BE2C (cell line): Measurements from ENCODE around the gene CDH4.

Experiments
- DNase-seq: peaks from one replicate; pipeline ENCODE4 v3.0.0-alpha.2; 2020
- H3K27me3 ChIP-seq: fragments of 250-450 bp; sonication (Bioruptor Pico); 2 replicates; pipeline ENCODE4 v1.5.1; 2020; ENCODE audit warnings: mild to moderate bottlenecking
- H3K36me3 ChIP-seq: fragments of 250-450 bp; sonication (Bioruptor Pico); 2 replicates; pipeline ENCODE4 v1.5.1; 2020; ENCODE audit warnings: mild to moderate bottlenecking
- H3K4me1 ChIP-seq: fragments of 250-450 bp; sonication (Bioruptor Pico); 2 replicates; pipeline ENCODE4 v1.5.1; 2020
- H3K4me3 ChIP-seq: 2 replicates; pipeline ENCODE4 v1.5.1; 2011; ENCODE audit warnings: low read depth, low read length
- H3K9me3 ChIP-seq: fragments of 250-450 bp; sonication (Bioruptor Pico); 2 replicates; pipeline ENCODE4 v1.5.1; 2020
- CTCF ChIP-seq: IDR thresholded peaks from 2 replicates; pipeline ENCODE4 v1.5.1; 2012; ENCODE audit warnings: mild to moderate bottlenecking, low read depth, low read length

Gene CDH4

GRCh38 chr20:61647702-61648101, 395.6 kb downstream of the CDH4 start:
- no peaks in the 10 kb centered on the region for H3K4me1 ChIP-seq
- no peaks in the 10 kb centered on the region for H3K36me3 ChIP-seq
- H3K4me3 ChIP-seq = no peak overlapping the region
- H3K27me3 ChIP-seq = no peaks in the 10 kb centered on the region
- no peak for DNase-seq
- TF ChIP-seq CTCF = no peak
- no peaks in the 10 kb centered on the region for H3K9me3 ChIP-seq

GRCh38 chr20:61649105-61649859, 397.2 kb downstream of the CDH4 start:
- Histone ChIP-seq H3K4me1 (no peaks in the 10 kb centered on the region), H3K9me3 (no peaks in the 10 kb centered on the region), H3K4me3 (no peak overlapping the region), H3K36me3 (no peaks in the 10 kb centered on the region), H3K27me3 (no peaks in the 10 kb centered on the region)
- TF ChIP-seq CTCF = no peak
- no peak for DNase-seq

- H3K9me3 ChIP-seq = no peaks in the 10 kb centered on the region
- no peak overlapping the region for H3K4me3 ChIP-seq
- H3K36me3 ChIP-seq = no peaks in the 10 kb centered on the region
- no peaks in the 10 kb centered on the region for H3K4me1 ChIP-seq
- DNase-seq = no peak
- TF ChIP-seq CTCF = no peak
- H3K27me3 ChIP-seq = no peaks in the 10 kb centered on the region
Measured at GRCh38 chr20:61649860-61650162, 397.8 kb downstream of the CDH4 start.

- no peaks in the 10 kb centered on the region for H3K27me3 ChIP-seq
- TF ChIP-seq CTCF = no peak
- H3K9me3 ChIP-seq = no peaks in the 10 kb centered on the region
Measured at GRCh38 chr20:61650912-61651733, 399.1 kb downstream of the CDH4 start.

GRCh38 chr20:61652146-61652545, 400.1 kb downstream of the CDH4 start:
- Histone ChIP-seq H3K36me3 (no peaks in the 10 kb centered on the region), H3K9me3 (no peaks in the 10 kb centered on the region), H3K27me3 (no peaks in the 10 kb centered on the region), H3K4me3 (no peak overlapping the region), H3K4me1 (no peaks in the 10 kb centered on the region)
- no peak for TF ChIP-seq CTCF
- DNase-seq = no peak

More at GRCh38 chr20:61650912-61651733, 399.1 kb downstream of the CDH4 start:
- no peak for DNase-seq
- Histone ChIP-seq H3K4me1 (no peaks in the 10 kb centered on the region), H3K36me3 (no peaks in the 10 kb centered on the region), H3K4me3 (no peak overlapping the region)

GRCh38 chr20:61654726-61655125, 402.7 kb downstream of the CDH4 start:
- DNase-seq = no peak
- Histone ChIP-seq H3K4me3 (no peak overlapping the region), H3K36me3 (no peaks in the 10 kb centered on the region), H3K4me1 (no peaks in the 10 kb centered on the region), H3K27me3 (no peaks in the 10 kb centered on the region), H3K9me3 (no peaks in the 10 kb centered on the region)
- no peak for TF ChIP-seq CTCF
